GM12892 (cell line): ENCODE measurements around the gene GAS2L2.

Source experiments
- POLR2A ChIP-seq: IDR thresholded peaks from 2 replicates; pipeline ENCODE4 v1.6.1; 2011; ENCODE audit warnings: low read depth, low read length, control low read depth
- POLR2AphosphoS5 ChIP-seq: IDR thresholded peaks from 2 replicates; pipeline ENCODE4 v1.6.1; 2011; ENCODE audit warnings: low read depth, low read length, control low read depth
- TAF1 ChIP-seq: IDR thresholded peaks from 2 replicates; pipeline ENCODE4 v1.6.1; 2011; ENCODE audit warnings: low read depth, mild to moderate bottlenecking, control low read depth, low read length, borderline replicate concordance

DNA sequence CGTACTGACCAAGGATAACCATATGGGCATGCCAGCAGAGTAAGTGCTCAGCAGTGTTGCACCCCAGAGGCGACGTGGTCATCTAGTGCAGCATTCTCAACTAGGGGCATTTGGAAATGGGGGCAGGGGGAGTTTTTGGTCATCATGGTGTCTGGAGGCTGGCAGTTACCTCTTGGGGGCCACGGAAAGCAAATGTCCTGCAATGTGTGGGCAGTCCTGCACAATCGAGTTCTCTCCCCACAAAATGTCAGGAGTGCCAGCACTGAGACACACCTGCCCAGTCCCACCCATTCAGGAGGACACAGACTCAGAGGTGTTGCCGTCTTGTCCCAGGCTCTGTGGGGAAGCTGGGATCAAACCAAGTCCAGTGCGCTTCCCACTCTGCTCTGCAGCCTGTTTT is 18.6 kb downstream of the GAS2L2 start:
- no peak for TF ChIP-seq TAF1
- no peak for TF ChIP-seq POLR2AphosphoS5
- TF ChIP-seq POLR2A, result no peak
